HG03060 (cell line): Measurements from ENCODE around the gene IGHMBP2.

Source experiments
- ATAC-seq: cut with Tn5 transposase; IDR thresholded peaks from one replicate; pipeline ENCODE4 v1.9.1; 2021; ENCODE audit warnings: low read depth, moderate number of reproducible peaks; ENCODE audit not compliant: unreplicated experiment

IGHMBP2 gene

DNA sequence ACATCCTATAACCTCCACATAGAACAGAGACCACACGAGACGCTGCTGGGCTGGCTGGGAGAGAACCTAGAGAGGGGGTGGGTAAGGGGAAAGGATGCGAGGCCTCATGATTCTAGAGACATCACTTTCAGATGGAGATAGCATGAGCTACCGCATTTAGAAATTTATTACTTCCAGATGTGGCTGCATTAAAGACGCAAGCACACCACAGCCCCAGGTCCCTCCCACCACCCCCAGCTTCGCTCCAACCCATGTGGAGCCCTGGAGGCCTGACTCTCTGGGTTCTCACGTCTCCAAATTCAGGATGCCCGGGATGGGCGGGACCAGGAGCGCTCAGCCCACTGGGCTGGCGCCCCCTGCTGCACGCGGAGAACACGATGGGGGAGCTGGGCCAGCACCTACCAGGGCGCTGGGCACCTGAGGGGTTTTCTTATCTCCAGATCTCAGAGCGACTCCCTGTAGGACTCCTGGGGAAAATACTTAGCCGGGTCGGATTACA lies 13.7 kb upstream of the IGHMBP2 start:
- ATAC-seq: no peak

GRCh38 chr11:68890490-68891231 lies 13.0 kb upstream of the IGHMBP2 start:
- no peak for ATAC-seq

DNA sequence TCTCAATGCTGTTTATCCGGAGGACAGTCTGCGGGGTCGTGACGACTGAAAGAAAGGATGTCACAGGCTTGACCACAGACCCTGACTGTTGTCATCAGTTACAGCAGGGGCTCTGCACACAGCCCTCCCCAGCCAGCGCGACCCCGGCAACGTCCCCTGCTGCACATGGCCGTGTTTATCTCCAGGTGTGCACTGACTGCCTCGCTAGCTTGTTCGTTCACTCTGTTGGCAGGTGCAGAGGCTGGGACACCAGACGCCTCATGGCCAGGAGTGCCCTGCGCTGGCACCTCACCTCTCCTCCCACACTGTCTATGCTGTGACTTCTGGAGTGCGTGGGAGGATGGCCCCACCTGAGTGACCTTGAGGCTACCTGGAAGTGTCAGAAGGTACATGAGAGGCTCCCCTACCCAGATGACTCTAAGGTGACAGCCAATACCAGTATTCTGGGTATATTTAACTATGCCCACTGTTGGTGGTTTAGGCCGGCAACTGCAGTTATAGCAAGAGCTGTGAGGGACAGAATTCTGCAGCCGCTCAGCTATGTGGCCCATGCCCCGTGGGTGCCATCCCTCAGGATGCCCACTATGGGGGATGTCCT lies 12.2 kb upstream of the IGHMBP2 start:
- ATAC-seq: no peak

DNA sequence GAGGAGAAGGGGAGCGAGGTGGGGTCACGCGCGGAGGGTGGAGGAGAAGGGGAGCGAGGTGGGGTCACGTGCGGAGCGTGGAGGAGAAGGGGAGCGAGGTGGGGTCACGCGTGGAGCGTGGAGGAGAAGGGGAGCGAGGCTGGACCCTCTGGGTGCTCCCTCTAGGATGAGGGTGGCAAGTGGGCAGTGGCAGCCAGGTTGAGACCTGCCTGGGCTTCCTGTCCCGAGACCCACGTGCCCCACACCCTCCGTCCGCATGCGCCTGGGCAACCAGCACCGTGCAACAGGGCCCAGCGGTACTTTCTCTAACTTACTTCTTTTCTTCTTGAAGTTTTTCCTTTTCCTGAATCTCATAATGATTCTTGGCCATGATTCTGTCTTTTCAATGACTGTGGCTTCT lies 11.1 kb upstream of the IGHMBP2 start:
- ATAC-seq: no peak

- no peak for ATAC-seq
Observed at GRCh38 chr11:68893282-68893681, 10.4 kb upstream of the IGHMBP2 start.

GRCh38 chr11:68896171-68896959 lies 7.3 kb upstream of the IGHMBP2 start:
- ATAC-seq: no peak

DNA sequence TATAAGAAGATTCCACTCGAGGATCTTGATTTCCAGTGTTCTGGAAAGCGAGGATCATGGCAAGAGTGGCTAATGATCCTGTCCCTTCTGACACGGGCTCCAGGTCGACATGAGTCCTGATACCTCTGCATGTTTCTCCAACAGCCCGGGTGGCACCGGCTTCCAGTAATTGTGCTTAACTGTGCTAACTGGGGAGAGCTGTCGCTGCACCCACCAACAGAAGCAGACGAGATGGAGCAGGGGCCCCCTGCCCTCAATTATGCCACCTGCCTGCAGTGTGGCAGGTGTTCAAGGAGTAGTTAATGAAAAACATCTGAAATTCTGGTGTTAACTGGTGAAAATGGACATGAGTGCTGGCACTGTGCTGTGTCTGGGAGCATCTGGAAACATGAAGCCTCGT lies 6.2 kb upstream of the IGHMBP2 start:
- ATAC-seq: no peak

DNA sequence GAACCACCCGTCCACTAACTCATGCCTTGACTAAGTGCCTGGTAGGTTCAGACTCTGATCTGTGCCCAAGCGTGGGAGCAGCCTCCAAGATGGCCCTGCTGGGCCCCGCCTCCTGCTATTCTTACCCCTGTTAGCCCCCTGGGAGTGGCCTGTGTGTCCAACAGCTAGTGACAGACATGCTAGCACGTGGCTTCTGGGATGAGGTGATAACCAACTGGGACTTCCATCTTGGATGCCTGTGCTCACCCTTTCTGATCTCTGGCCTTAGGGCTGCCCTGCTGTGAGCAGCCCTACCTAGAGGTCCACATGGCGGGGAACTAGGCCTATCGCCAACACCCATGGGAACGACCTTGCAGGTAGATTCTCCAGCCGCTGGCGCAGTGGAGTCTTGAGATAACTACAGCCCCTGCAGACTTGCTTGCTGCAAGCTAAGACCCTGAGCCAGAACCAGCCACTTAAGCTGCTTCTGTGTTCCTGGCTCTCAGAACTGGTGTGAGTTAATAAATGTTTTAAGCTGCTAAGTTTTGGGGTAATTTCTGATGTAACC lies 2.8 kb upstream of the IGHMBP2 start:
- ATAC-seq: no peak

- no peak for ATAC-seq
Observed at GRCh38 chr11:68904248-68904847, 657 bp downstream of the IGHMBP2 start.

DNA sequence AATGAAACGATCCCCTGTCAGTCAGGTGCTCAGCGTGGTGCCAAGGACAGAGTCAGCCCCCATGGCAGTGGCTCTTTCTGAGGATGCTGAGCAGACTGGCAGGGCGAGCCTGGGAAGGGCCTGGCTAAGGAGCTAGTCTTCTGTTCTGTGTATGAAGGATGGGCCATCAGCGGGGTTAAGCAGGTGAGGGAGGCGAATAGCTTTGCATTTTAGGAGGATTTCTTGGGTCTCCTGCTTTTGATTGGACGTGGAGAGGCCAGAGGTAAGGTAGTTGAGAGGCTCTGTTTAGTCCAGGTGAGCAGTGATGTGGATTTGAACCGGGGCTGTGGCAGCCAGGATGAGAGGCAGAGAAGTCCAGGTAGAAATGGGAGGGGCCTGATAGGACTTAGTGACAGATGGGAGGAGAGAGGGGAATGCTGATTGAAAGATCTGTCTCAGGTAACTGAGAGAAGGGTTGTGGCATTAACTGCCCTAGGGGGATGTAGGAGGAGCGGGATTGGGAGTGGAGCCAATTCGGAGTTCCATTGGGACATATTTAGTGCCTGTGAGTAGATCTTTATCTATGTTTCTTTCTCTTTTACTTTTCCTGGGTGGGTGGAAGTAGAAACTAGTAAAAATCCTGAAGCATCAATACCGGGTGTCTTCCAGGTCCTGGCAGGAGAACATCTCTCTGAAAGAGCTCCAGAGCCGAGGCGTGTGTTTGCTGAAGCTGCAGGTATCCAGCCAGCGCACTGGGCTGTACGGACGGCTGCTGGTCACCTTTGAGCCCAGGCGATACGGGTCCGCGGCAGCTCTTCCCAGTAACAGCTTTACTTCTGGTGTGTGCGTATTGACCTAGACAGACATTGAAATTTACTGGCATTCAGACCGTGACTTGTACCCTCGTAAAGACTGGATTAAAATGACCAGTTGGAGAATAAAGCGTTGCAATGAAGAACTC lies 2.0 kb downstream of the IGHMBP2 start:
- no peak for ATAC-seq

DNA sequence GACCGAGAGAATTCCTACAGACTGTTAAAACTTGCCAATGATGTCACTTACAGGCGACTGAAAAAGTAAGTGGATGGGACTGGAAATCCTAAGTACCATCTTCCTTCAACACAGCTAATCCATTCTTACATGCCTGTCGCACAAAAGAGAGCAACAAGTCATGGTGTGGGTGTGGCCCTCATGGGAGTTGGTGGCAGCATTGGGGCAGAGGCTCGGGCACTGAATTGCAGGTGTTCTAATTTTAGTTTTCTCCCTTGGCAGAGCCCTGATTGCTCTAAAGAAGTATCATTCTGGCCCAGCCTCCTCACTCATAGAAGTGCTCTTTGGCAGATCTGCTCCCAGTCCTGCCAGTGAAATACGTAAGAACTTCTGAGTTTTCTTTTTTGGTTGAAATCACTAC lies 4.6 kb downstream of the IGHMBP2 start:
- ATAC-seq: no peak

GRCh38 chr11:68910965-68911364 lies 7.3 kb downstream of the IGHMBP2 start:
- no peak for ATAC-seq

DNA sequence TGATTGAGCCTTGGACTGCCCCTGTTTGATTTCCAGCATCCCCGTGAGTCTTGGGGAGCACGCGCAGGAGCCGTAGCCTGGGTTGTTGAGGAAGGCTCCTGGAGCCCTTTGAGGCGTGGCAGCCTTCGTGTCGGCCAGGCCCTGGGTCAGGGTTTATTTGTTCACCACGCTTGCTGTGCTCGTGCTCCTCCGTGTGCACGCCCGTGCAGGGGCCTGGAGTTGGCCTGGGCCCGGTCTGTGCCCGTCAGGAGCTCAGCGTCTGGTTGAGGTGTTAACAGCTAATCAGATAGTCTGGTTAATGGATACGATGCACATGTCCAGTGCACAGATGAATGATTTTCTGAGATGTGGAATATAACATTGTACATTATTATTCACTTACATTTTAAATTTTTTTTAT lies 8.0 kb downstream of the IGHMBP2 start:
- ATAC-seq: no peak

- ATAC-seq: no peak
Observed at GRCh38 chr11:68912254-68912653, 8.6 kb downstream of the IGHMBP2 start.

- no peak for ATAC-seq
Observed at GRCh38 chr11:68913188-68913587, 9.5 kb downstream of the IGHMBP2 start.

DNA sequence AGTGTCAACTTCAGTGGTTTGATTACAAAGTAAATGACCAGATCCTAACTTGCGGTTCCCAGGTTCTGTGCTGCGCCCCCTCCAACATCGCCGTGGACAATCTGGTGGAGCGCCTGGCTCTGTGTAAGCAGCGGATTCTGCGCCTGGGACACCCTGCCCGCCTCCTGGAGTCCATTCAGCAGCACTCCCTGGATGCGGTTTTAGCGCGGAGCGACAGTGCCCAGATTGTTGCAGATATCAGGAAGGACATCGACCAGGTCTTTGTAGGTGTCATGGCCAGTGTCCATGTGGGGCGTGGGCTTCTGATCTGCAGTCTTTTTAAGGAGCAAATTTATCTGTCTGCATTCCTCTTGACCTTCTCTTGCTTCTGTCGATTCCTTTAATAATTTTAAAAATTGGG lies 11.1 kb downstream of the IGHMBP2 start:
- no peak for ATAC-seq

DNA sequence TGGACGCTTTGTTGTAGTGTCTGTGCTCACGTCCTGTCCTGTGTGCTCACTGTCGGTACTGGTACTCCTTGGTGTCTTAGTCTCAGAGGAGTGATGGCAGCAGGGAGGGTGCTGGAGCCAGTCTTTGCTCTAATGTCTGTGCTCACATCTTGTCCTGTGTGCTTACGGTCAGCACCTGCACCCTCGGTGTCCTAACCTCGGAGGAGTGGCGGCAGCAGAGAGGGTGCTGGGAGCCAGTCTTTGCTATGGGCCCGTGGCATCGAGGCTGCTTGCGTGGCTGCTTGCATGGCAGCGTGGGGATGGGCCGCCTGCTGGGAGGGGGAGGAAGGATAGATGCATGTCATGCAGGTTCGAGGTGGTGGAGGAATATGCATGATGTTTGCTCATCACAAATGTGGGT lies 12.7 kb downstream of the IGHMBP2 start:
- no peak for ATAC-seq

DNA sequence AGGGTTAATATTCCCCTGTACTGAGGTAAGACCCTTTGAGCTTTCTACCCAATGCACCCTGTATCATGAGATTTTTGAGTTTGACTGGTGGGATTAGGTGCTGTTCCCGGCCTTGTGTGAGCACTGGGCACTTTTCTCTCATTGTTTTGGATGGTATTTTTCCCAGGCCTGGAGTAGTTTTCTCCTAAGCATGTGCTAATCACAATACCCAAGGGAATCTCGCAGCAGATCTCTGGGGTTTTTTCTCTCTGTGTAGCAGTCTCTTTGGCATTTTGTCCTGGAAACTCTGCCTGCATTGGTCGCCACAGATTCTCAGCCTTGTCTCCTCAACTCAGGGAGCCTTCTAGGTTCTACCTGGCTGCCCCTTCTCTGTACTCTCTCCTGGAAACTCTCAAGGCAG lies 19.9 kb downstream of the IGHMBP2 start:
- no peak for ATAC-seq

DNA sequence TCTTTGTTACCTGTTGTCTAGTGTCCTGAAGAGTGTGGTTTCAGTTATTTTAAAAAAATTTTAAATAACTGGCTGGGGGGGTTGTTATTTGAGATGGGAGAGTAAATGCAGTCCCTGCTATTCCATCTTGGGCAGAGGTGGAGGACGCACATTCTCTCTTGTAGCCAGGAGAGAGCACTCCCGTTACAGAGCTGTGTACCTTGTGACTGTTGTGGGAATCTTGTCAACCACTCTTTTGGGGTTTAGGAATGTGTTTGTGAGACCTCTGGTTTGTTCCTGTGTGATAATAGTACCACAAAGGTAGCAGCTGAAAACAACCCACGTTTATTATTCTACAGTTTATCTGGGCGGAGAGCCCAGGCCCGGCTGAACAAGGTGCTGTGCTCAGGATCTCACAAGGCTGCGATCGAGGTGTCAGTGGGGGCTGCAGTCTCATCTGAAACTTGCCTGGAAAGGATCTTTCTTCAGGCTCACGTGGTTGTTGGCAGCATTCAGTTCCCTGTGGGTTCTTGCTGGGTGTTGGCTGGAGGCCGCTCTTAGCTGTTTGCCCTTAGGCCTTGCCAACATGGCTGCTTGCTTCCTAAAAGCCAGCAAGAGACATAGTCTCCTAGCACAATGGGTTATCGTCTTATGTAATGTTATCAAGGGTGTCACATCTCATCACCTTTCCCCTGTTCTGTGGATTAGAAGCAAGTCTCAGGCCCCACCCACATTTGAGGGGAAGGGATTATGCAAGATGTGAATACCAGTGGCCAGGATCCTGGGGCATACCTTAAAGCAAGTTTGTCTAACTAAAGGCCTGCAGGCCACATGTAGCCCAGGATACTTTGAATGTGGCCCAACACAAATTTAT lies 20.6 kb downstream of the IGHMBP2 start:
- no peak for ATAC-seq
